Skin of body (tissue), 2 donors: ENCODE measurements around the gene SLC29A1. TPM values are rescaled to one million over a fixed set of nuclear protein-coding genes. Genes with fewer than 3 reads are reported as not detected.

Source experiments
- small RNA-seq: library from RNA; depleted of rRNA; stranded (forward); fragments of <200 nt; gene quantifications from one replicate; pipeline ENCODE3, GENCODE V24; 2014; ENCODE audit warnings: low replicate concordance
- total RNA-seq: library from RNA; depleted of rRNA; stranded (reverse); fragments of >200 nt; gene quantifications from one replicate; pipeline ENCODE4 v1.2.3, GENCODE V29; 2014

SLC29A1 gene
- total RNA-seq, 1 donor from 2014 or later, result 21.3 TPM

Small RNA genes within 50 kb of the gene (small RNA-seq; reads per million reads assigned to genes)
- not detected for gene RN7SL811P

Other genes with a start within 250 kb of the SLC29A1 start
- gene MRPL14, start 96.1 kb upstream of the SLC29A1 start, total RNA-seq, result 32.3 TPM
- gene TMEM63B, start 96.0 kb upstream of the SLC29A1 start, total RNA-seq, result 16.2 TPM
- gene CAPN11, start 64.8 kb upstream of the SLC29A1 start, total RNA-seq, result 0.89 TPM
- gene MYMX, start 6.7 kb upstream of the SLC29A1 start, total RNA-seq, result 0.49 TPM
- gene HSP90AB1, start 23.5 kb downstream of the SLC29A1 start, total RNA-seq, result 326 TPM
- 26.1 TPM for gene SLC35B2, start 33.9 kb downstream of the SLC29A1 start, total RNA-seq
- 7.2 TPM for gene NFKBIE, start 42.0 kb downstream of the SLC29A1 start, total RNA-seq
- 0.10 TPM for gene TMEM151B, start 46.9 kb downstream of the SLC29A1 start, total RNA-seq
- gene AARS2, start 89.8 kb downstream of the SLC29A1 start, total RNA-seq, result 14.2 TPM
- not detected for gene SPATS1, start 119.1 kb downstream of the SLC29A1 start, total RNA-seq
- gene CDC5L, start 164.1 kb downstream of the SLC29A1 start, total RNA-seq, result 23.3 TPM